Measurements from ENCODE around the gene BIRC3. TPM values are rescaled to one million over a fixed set of nuclear protein-coding genes. Genes with fewer than 3 reads are reported as not detected.

Gene BIRC3
- total RNA-seq, 4 donors from 2014 or later, result 2.2 to 57.8 (median 53.0) TPM

DNA sequence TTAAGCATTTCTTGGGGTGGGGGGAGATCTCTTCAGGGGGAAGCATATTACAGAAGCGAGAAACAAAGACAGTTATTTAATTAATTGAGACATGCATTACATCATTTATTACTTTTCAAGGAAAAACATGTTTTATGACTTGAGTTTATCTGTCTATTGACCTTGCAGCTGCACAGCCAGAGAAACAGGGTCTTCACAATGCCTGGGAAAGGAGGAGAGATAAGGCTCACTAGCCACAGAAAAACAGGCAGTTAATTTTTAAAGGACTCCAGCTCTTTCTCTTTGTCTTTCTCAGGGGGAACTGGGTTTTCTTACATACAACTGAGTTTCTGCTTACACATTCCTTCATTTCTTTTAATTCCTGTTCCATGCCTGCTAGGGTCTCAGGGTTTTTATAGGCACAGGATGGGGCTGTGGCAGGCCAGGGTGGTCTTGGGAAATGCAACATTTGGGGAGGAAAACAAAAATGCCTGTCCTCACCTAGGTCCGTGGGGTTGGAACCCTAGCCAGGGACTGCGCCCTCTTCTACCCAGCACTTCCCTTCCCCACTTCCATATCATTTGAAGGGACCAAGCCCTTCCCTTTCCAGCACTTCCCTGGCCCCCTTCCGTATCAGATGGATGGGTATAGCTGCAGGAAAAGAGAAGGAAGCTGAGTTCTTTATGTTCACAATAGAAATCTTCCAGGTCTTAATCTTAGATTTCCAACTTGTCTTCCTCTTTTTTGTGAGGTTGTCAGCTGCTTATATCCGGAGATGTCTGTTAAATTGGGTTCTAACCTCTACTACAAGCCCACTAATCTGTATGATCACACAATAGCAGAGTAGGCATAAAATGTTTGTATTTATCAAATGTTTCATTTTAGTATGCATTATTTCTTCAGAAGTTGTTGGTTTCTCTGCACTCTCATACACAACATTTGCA lies 68.1 kb downstream of the BIRC3 start:
- intact Hi-C loops (cut with DNase I; ENCODE audit: low total_unique reads) (no loop called here), in situ Hi-C loops (cut with MboI; ENCODE audit: low pct_ligation_motif_present in 1 of 4, low pct_unique_long_range_greater_than_20kb in 1 of 4, low sequenced_read_pairs in 3 of 4) (loop anchor here in 1 of 4 donors (25.0 kb wide), 1 partner anchor 102 kb away; no protein-coding TSS in a partner anchor)
- H3K4me1 ChIP-seq, result peaks cover 0 to 7% (median 0%) of the 10 kb centered on the region in 4 donors
- H3K27me3 ChIP-seq, result no peaks in the 10 kb centered on the region
- H3K4me3 ChIP-seq, result no peak overlapping the region
- no peaks in the 10 kb centered on the region for H3K9me3 ChIP-seq
- H3K27ac ChIP-seq, result no peak overlapping the region
- H3K36me3 ChIP-seq, result peaks cover 0 to 39% (median 0%) of the 10 kb centered on the region in 4 donors
- 89 to 96% methylated on average over 5 of the region's 5 CpGs for WGBS, 2 donors (ENCODE audit: low coverage in 1 of 2)
- TF ChIP-seq, protein P1, sequence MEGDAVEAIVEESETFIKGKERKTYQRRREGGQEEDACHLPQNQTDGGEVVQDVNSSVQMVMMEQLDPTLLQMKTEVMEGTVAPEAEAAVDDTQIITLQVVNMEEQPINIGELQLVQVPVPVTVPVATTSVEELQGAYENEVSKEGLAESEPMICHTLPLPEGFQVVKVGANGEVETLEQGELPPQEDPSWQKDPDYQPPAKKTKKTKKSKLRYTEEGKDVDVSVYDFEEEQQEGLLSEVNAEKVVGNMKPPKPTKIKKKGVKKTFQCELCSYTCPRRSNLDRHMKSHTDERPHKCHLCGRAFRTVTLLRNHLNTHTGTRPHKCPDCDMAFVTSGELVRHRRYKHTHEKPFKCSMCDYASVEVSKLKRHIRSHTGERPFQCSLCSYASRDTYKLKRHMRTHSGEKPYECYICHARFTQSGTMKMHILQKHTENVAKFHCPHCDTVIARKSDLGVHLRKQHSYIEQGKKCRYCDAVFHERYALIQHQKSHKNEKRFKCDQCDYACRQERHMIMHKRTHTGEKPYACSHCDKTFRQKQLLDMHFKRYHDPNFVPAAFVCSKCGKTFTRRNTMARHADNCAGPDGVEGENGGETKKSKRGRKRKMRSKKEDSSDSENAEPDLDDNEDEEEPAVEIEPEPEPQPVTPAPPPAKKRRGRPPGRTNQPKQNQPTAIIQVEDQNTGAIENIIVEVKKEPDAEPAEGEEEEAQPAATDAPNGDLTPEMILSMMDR (IDR thresholded peaks at IDR 0.05), result no peak
- no peak for TF ChIP-seq EP300 (IDR thresholded peaks at IDR 0.05; ENCODE audit: low read depth)
- no peak for TF ChIP-seq POLR2AphosphoS5 (IDR thresholded peaks at IDR 0.05)
- no peak for TF ChIP-seq POLR2A (IDR thresholded peaks at IDR 0.05)
- no peak for DNase-seq

DNA sequence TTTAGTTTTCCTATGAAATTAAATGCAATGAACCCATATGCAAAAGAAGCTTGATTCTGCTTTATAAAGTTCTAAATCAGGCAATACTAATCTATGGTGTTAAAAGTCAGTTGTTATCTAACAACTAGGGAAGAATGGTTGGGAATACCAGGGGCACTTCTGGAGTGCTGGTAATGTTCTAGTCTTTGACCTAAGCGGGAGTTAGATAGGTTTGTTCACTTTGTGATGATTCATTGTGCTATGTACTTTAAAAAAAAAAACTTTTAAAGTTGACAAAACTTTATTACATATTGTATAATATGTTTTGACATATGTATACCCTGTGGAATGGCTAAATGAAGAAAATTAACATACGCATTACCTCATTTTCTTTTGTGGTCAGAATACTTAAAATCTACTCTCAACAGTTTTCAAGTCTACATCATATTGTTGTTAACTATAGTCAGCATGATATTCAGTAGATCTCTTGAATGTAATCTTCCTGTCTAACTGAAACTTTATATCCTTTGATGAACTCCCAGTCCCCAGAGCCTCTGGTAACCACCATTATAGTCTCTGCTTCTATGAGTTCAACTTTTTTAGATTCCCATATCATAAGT lies 69.0 kb downstream of the BIRC3 start:
- no peak for DNase-seq
- H3K27ac ChIP-seq, result no peak overlapping the region

DNA sequence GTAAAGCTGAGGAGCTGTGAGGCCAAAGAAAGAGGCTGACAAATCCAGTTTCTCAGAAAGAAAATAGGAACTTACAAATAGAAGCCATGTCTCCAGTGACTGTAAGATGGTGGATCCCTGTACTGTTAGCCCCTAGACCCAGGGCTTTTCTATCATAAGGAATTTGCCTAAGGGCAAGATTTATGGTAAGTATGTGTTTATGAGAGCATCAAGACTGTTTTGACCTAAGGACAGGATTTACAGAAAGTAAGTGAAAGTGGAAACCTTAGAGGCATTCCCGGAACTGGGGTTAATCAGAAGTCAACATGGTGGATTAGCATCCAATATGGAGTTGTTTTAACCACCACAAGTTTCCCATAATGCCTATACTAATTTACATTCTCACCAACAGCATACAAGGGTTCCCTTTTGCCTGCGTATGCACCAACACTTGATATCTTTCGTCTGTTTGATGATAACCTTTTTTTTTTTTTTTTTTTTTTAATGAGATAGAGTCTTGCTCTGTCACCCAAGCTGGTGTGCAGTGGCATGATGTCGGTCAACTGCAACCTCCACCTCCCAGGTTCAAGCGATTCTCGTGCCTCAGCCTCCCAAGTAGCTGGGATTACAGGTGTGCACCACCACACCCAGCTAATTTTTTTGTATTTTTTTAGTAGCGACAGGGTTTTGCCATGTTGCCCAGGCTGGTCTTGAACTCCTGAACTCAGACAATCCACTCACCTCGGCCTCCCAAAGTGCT lies 69.9 kb downstream of the BIRC3 start:
- 83 to 94% methylated on average over 3 to 8 of the region's 8 CpGs for WGBS, 2 donors (ENCODE audit: low coverage in 1 of 2)
- no peak for DNase-seq
- H3K4me1 ChIP-seq, result peaks cover 0 to 9% (median 0%) of the 10 kb centered on the region in 4 donors
- TF ChIP-seq, protein P1 (IDR thresholded peaks at IDR 0.05), result no peak
- no peak for TF ChIP-seq EP300 (IDR thresholded peaks at IDR 0.05; ENCODE audit: low read depth)
- TF ChIP-seq POLR2A (IDR thresholded peaks at IDR 0.05), result no peak
- TF ChIP-seq POLR2AphosphoS5 (IDR thresholded peaks at IDR 0.05), result no peak
- no peak overlapping the region for H3K4me3 ChIP-seq
- H3K36me3 ChIP-seq, result peaks cover 0 to 25% (median 0%) of the 10 kb centered on the region in 4 donors
- H3K27ac ChIP-seq, result no peak overlapping the region
- no peaks in the 10 kb centered on the region for H3K9me3 ChIP-seq
- intact Hi-C loops (cut with DNase I; ENCODE audit: low total_unique reads) (no loop called here), in situ Hi-C loops (cut with MboI; ENCODE audit: low pct_ligation_motif_present in 1 of 4, low pct_unique_long_range_greater_than_20kb in 1 of 4, low sequenced_read_pairs in 3 of 4) (loop anchor here in 1 of 4 donors (25.0 kb wide), 1 partner anchor 100 kb away; no protein-coding TSS in a partner anchor)
- H3K27me3 ChIP-seq, result no peaks in the 10 kb centered on the region

More for the DNA sequence above, 69.0 kb downstream of the BIRC3 start:
- TF ChIP-seq POLR2AphosphoS5 (IDR thresholded peaks at IDR 0.05) (no peak), EP300 (IDR thresholded peaks at IDR 0.05; ENCODE audit: low read depth) (no peak), POLR2A (IDR thresholded peaks at IDR 0.05) (no peak)
- TF ChIP-seq, protein P1 (IDR thresholded peaks at IDR 0.05), result no peak
- no peak overlapping the region for H3K4me3 ChIP-seq
- H3K27me3 ChIP-seq, result no peaks in the 10 kb centered on the region
- intact Hi-C loops (cut with DNase I; ENCODE audit: low total_unique reads) (no loop called here), in situ Hi-C loops (cut with MboI; ENCODE audit: low pct_ligation_motif_present in 1 of 4, low pct_unique_long_range_greater_than_20kb in 1 of 4, low sequenced_read_pairs in 3 of 4) (loop anchor here in 1 of 4 donors (25.0 kb wide), 1 partner anchor 101 kb away; no protein-coding TSS in a partner anchor)
- H3K36me3 ChIP-seq, result peaks cover 0 to 33% (median 0%) of the 10 kb centered on the region in 4 donors
- peaks cover 0 to 9% (median 0%) of the 10 kb centered on the region in 4 donors for H3K4me1 ChIP-seq
- 70 to 72% methylated on average over 2 of the region's 2 CpGs for WGBS, 2 donors (ENCODE audit: low coverage in 1 of 2)
- H3K9me3 ChIP-seq, result no peaks in the 10 kb centered on the region

Small RNAs within 50 kb of the gene (small RNA-seq; reads per million reads assigned to genes)
- gene AP000942.3, result 0 reads per million in 4 donors
- 0 reads per million in 4 donors for gene AP000942.4
- 0 reads per million in 4 donors for gene RNU6-952P

Other genes starting within 250 kb of the BIRC3 start
- 100 to 1,000 TPM in 3 of 4 donors, 10 to 100 TPM in 1; 90.5 to 163 (median 105) TPM for gene YAP1, start 207.0 kb upstream of the BIRC3 start, total RNA-seq
- gene BIRC2, start 29.7 kb downstream of the BIRC3 start, total RNA-seq, result 10 to 100 TPM; 66.5 to 95.9 (median 73.2) TPM
- gene TMEM123, start 135.3 kb downstream of the BIRC3 start, total RNA-seq, result 100 to 1,000 TPM in 2 of 4 donors, 10 to 100 TPM in 2; 55.4 to 137 (median 104) TPM
- not detected for gene MMP7, start 213.3 kb downstream of the BIRC3 start, total RNA-seq

Measured in transverse colon (tissue), 4 donors.